Inflammatory macrophage treated with lipopolysaccharide for 4 hours (primary cell): ENCODE measurements around the gene DNAJA3.

Source experiments
- DNase-seq: peaks from one replicate; pipeline ENCODE4 v3.0.0-alpha.2; 2020

Gene DNAJA3

DNA sequence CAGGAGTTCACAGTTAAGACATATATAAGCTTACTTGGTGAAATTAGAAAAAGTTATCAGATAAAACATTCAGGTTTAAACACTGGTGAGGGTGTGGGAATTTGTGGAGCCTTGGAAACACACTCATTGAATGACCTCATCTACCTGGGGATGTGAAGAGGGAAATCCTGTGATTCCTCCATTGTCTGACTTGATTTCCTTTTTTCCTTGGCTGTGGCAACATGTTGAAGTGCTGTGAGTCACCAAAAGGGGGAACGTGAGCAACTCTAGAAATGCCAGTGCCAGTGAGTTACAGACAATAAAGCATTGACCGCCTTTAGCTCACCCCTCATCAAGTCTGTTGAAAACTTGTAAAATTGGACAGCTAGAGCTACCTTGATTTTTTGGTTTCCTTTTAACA is 52.3 kb downstream of the DNAJA3 start:
- peak; percentile 69 for DNase-seq

DNA sequence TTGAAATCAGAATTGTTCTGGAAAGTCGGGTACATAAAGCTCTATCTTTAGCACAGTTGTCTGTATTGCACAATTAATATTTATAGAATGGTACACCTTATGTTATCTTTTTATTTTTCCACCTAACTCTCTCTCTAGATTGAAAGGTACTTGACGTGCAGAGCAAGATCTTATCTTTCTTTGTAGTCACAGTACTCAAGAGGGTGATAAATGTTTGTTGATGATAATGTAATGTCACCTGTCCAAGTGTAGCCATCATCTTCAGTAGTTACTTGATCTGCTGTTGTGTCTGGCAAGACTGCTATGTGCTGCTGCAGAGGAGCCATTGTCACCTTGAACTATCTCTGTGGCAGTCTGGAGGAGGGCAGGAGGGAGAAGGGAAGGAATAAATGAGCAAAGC is 55.9 kb downstream of the DNAJA3 start:
- DNase-seq: no peak

DNA sequence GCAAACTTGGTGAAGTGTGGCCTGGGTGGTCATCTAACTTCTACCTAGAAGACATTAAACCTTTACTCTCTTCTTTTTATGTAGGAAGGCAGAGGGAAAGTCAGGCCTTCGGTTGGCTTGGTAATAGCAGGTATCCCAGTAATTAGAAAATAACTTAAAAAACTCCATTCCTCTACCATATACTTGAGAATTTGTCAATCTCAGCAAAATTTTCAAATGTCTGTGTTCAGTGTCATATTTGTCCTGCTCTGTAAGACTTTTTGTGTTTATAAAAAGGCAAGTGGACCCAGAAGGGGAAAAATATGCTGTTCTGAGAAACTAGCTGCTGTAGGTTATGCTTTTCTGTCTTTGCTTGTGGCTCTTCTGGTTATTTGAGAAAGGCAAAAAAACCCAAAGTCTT is 56.3 kb downstream of the DNAJA3 start:
- DNase-seq: no peak

DNA sequence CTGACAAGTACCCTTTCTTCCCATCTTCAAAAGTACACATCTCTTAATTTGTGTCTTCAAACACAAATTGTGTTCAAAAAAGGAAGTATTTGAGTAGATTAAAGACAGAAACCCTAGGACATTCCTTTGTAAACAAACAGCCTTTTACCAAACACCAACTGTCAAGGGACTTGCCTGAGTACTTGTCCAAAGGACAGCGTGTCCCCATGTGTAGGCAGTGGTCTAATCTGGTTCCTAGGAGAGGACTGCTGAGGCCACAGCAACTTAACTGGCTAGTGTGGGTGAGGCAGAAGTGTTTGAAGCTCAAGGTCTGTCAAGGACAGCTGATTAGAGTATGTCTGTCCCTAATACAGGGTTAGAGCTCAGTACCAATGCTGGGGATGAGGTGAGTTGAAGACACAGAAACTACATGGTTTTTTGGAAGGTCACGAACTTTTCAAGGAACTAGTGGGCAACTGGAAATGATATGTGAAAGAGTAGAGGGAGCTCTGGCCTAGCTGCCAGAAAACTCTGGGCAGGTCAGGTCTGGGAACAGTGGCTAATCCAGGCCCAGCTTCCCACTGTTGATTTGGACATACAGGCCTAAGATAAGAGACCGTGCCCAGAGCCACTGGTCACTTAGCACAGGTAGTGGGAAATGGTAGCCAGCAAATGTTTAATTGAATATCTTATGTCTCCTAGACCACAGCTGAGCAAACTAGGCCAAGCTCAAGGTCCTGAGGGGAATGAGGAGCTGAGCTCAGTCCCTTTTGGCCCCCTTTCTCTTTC is 60.6 kb downstream of the DNAJA3 start:
- no peak for DNase-seq

DNA sequence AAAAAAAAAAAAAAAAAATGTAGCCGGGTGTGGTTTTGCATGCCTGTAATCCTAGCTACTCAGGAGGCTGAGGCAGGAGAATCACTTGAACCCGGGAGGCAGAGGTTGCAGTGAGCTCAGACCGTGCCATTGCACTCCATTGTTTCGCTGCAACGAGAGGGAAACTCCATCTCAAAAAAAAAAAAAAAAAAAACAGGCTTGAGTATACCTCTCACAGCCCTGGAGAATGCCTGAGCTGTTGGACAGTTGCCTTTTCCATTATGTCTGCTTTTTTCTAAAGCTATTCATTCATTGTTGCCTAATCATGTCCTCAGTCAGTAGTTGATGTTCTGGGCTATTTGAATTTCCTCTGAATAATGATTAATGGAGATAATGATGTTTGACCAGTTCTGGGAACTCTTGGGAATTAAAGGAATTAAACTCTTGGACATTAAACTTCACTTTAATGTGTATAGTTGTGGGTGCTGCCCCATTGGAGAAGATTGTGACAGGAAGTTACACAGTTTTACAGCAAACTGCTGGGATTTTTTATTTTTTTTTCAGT is 62.4 kb downstream of the DNAJA3 start:
- DNase-seq: no peak

DNA sequence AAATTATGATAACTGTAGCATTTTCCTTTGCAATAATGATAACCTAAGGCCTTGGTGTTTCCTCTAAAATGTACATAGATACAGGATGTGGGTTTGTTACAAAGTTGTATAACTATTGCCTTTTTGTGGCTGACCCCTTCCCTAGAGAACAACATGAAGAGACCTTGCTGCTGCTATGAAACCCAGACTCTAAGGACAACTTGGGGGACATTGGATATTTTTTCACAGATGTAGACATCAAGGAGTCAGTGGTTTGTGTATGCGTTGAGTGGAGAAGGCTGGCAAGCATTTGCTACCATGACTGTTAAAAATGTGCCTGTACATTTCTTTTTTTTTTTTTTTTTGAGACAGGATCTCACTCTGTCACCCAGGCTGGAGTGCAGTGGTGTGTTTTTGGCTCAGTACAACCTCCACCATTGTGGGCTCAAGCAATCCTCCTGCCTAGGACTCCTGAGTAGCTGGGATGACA is 62.9 kb downstream of the DNAJA3 start:
- no peak for DNase-seq

DNA sequence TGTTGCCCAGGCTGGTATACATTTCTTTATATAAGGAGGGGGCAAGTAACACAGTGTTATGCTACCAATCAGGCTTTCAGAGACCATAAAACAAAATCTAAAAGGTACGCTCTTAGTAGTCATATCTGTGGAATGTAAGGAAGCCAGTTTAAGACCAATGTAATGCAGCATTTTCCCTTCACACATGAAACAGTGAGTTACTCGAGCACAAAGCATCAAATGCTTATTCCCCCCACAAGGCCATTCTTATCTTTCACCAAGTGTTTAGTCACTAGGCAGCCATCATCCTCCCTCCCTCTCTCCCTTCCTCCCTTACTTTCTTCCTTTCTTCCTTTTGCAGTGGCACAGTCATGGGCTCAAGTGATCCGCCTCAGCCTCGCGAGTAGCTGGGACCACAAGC is 63.4 kb downstream of the DNAJA3 start:
- DNase-seq: no peak

DNA sequence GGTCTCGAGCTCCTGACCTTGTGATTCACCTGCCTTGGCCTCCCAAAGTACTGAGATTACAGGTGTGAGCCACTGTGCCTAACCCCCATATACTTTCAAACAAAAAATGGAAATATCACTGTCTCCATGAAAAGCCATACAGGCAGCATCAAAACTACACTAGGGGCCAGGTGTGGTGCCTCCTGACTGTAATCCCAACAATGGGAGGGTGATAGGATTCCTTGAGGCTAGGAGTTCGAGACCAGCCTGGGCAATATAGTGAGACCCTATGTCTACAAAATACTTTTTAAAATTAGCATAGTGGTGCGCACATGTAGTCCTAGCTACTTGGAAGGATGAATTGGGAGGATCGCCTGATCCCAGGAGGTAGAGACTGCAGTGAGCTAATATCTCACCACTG is 66.2 kb downstream of the DNAJA3 start:
- no peak for DNase-seq

DNA sequence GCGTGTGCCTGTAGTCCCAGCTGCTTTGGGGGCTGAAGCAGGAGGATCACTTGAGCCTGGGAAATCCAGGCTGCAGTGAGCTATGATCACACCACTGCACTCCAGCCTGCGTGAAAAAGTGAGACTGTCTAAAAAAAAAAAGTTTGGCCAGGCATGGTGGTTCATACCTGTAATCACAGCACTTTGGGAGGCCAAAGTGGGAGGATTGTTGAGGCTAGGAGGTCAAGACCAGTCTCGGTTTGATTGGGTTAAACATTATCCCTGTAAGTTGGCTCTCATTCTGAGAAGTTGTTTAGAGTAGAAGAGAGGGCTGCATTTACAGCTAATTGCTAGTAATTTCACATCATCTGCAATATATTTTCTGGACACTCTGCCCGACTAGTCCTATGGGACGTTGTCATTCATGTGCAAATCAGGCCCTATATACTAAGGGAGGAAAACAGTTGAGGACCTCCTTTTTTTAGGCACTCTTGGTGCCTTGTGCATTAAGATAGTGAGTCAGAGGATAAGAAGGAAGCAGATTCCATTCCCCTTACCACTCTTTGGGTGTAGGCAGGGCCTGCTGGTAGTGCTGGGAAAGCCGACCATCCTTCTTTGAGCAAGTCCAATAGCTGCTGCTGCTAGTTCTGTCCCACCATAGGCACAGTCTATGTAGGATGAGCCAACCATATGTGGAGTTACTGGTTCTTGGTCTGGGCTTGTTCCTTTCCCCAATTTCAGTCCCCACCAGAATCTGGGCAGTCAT is 69.2 kb downstream of the DNAJA3 start:
- no peak for DNase-seq

DNA sequence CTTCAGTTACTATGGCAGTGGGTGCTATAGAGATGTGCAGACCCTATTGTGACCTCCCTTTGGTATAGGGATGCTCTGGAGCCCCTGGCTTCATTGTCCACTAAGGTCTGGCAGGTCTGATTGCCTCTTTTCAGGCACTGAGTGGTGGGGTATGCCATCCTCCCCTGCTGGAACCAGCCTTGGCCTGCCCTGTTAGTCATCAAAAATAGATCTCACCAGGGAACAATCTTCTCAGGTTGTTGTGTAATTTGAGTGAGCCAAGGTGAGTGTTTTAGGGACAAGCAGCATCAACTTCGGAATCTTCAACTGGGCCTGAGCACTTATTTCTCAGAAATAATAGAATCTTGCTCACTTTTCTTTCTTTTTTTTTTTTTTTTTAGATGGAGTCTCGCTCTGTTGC is 70.1 kb downstream of the DNAJA3 start:
- no peak for DNase-seq

DNA sequence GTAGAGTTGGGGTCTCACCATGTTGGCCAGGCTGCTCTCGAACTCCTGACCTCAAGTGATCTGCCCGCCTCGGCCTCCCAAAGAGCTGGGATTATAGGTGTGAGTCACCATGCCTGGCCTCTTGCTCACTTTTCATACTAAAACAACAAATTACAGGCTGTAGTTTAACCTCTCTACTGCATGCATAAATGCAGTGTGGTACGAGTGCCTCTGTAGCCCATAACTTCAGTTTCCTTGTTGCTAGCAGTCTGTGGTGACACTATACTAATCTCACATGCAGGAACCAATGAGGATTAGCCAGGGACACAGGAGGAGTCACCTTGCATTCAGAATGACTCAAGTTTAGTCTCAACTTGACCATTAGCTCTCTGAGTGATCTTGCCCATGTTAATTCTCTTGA is 70.6 kb downstream of the DNAJA3 start:
- no peak for DNase-seq

DNA sequence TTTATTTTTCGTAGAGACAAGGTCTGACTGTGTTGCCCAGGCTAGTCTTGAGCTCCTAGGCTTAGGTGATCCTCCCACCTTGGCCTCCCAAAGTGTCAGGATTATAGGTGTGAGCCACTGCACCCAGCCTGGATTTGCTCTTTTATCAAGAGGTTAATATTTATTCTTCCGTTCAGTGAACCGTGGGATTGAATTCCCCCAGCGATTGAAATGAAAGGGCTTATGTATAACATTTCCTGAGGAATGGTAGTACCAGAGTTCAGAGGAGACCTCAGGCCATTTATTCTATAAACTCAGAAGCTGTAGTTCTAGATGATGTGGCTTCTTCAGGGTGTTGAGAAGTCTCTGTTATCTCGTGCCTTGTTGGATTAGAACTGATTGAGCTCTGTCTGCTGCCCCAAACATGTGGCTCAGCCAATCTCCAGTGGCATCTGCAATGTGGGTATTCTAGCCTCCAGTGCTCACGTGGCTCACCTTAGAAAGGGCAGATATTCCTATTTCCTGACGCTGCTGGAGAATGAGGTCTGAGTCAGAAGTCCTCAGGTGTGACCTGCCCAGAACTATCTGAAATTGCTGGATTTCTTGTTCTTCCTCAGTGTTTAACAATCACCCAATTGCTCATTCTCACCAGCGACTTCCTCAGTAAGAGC is 73.0 kb downstream of the DNAJA3 start:
- no peak for DNase-seq

DNA sequence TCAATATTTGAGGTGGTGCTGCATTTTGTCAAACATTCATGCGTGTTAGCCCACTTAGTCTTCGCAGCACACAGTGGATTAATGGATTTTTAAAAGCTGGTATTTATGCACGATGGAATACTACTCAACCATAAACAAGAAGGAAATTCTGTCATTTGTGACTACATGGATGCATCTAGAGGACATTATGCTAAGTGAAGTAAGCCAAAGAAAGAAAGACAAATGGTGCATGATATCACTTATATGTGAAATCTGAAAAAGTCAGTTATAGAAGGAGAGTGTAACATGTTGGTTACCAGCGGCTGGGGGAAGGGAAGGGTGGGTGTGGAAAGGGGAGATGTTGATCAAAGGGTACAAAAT is 73.5 kb downstream of the DNAJA3 start:
- DNase-seq: no peak

DNA sequence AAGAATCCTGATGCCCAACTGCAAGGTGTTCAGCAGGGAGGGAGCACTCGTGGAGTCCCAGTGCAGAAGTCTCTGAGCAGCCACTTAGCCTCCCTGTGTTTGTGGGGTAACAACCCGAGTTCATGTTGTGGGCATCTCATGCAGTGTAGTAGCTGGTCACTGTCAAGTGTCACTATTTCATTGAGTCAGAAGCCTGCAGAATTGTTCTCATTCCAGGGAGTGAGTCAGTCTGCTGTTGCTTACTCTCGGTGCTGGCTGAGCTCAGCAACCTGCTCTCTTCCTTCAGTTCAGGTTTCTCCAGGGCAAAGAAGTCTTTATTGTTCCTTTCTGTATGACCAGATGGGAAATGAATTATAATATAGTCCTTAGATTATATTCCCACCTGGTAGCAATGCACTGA is 74.6 kb downstream of the DNAJA3 start:
- DNase-seq: peak; percentile 42

DNA sequence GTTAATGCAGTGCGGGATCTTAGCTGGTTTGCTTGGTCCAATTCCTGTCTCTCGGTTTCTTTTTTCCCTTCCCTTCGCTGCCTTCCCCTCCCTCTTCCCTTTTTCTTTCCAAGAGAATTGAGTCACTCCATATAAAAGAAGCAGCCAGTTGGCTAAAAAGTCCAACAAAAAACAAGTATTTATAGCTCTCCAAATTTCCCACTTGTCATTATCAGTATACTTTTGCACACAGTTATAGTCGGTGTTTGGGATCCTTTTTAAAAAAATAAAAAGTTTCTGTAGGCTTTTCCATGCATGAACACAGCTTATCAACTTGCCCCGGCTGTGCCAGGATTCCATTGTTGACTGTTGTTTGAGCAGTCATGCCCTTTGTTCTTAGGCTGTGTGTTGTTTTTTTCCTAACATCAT is 75.4 kb downstream of the DNAJA3 start:
- no peak for DNase-seq

DNA sequence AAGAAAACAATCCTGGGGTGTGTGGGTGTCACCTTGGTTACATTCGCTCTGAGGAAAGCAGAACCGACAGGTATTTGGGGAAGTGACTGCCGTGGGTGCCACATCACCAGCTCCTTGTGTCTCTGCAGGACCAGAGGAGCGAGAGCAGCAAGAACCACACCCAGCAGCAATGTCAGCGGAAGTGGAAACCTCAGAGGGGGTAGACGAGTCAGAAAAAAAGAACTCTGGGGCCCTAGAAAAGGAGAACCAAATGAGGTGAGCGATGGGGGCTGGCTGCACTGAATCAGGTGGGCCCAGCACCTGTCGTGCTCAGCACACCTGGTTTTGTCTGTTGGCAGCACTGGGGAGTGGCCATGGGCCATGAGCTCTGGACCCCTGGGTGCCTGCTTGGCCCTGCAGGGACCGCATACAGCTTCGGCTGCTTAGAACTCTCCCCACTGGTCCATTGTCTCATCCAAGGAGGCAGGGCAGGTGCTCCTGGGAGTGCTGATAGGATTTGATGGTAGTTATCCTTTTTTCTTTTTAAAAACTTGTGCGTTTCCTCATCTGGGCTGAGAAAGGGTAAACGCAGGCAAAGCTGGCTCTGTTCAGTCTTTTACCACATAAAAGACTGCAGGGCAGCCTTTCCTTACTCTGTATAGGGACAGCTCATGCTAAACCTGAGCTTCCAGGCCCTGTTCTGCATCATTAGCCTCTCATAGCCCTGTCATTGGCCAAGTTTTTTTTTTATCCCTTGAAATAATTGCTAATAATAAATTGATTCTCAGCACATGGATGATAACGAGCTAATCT is 79.9 kb downstream of the DNAJA3 start:
- peak; percentile 68 for DNase-seq
